Right lobe of liver (tissue), 6 donors: ENCODE data around the gene ATP11B. TPM values are rescaled to one million over a fixed set of nuclear protein-coding genes. Genes with fewer than 3 reads are reported as not detected.
"Not testable (repeated sequence)": the region's sequence is repeated elsewhere in the genome, so short reads cannot be mapped to it uniquely, and the experiment has no call there.

Source experiments
- ATAC-seq, 4 donors: fragments of 200-7000 bp; cut with Tn5 transposase; one replicate each; pipeline ENCODE4 v1.9.1; 2020; ENCODE audit warnings: mild to moderate bottlenecking in 4 of 4, moderate library complexity in 4 of 4
- DNase-seq, 3 donors: peaks; one replicate each; pipeline ENCODE4 v3.0.0-alpha.2; 2020
- H3K27ac ChIP-seq, 3 donors: fragments of 200-600 bp; one replicate each; pipeline ENCODE4 v1.8.0; 2022
- H3K27me3 ChIP-seq, 2 donors: fragments of 200-600 bp; one replicate each; pipeline ENCODE4 v1.8.0; 2022
- H3K36me3 ChIP-seq, 4 donors: fragments of 200-600 bp; sonication (generic) in 1 of 4; one replicate each; pipeline versions ENCODE4 v1.5.1 to v1.8.0; 2017 to 2022; ENCODE audit warnings: control low read depth in 1 of 4
- H3K4me1 ChIP-seq, 4 donors: fragments of 200-600 bp; sonication (generic) in 1 of 4; one replicate each; pipeline versions ENCODE4 v1.5.1 to v1.8.0; 2017 to 2022; ENCODE audit warnings: control low read depth in 1 of 4
- H3K4me3 ChIP-seq, 3 donors: fragments of 200-600 bp; one replicate each; pipeline ENCODE4 v1.8.0; 2022
- H3K9me3 ChIP-seq, 4 donors: fragments of 200-600 bp; sonication (generic) in 1 of 4; one replicate each; pipeline versions ENCODE4 v1.5.1 to v1.8.0; 2017 to 2022; ENCODE audit warnings: control low read depth in 1 of 4
- CTCF ChIP-seq, 4 donors: fragments of 200-600 bp in 3 of 4; fragments of 450-650 bp in 1 of 4; IDR thresholded peaks; one replicate each; pipeline versions ENCODE4 v1.5.1 to v1.8.0; 2016 to 2022; ENCODE audit warnings: antibody characterized with exemption in 4 of 4, mild to moderate bottlenecking in 2 of 4
- POLR2A ChIP-seq: fragments of 450-650 bp; IDR thresholded peaks from one replicate; pipeline ENCODE4 v1.6.1; 2017; ENCODE audit warnings: antibody characterized with exemption, mild to moderate bottlenecking
- WGBS: methylation state at CpG from one replicate; pipeline ENCODE4 v1.1.6; 2018; ENCODE audit warnings: low coverage, low lambda C conversion rate; ENCODE audit not compliant: insufficient coverage; ENCODE audit errors: missing lambda C conversion rate; 5-methylcytosine and 5-hydroxymethylcytosine counted together
- intact Hi-C, 2 donors: fragments of 100-400 bp; cut with DNase I; formaldehyde crosslinking; loops; one replicate each; pipeline versions ENCODE4 v1.11.2 to v1.14.1; 2022
- total RNA-seq, 6 experiments: library from RNA; depleted of rRNA in 2 of 6; stranded (reverse); fragments of >200 nt in 2 of 6; fragmentation: NEBNext Ultra II Directional in 3 of 6; extraction: Animal tissue kit (Norgen Biotek cat#: 25700) in 3 of 6; gene quantifications; one replicate each; pipeline versions ENCODE4 v1.1.0 to v1.2.4, GENCODE V29; 2016 to 2023
- donor health status: DM: no; HTN: yes; CAD: no.
- donor health status: DM: no; HTN: no; CAD: no.
- donor health status: DM: no; HTN: no; CAD: no.
- donor health status: DM: no; HTN: yes; CAD: no.
- donor health status: DM: no; HTN: yes; CAD: no.

Gene ATP11B
- total RNA-seq, 6 experiments from 2014 or later, result 25.1 to 36.3 (median 27.8) TPM

GRCh38 chr3:182855076-182855475 is 61.8 kb downstream of the ATP11B start:
- H3K27ac ChIP-seq, result no peak overlapping the region
- no peak for ATAC-seq
- no peak for DNase-seq
- intact Hi-C loops, result no loop called here
- TF ChIP-seq POLR2A (no peak), CTCF (IDR thresholded peaks at IDR 0.05) (no peak)
- H3K4me1 ChIP-seq, result no peaks in the 10 kb centered on the region
- no peaks in the 10 kb centered on the region for H3K9me3 ChIP-seq
- H3K36me3 ChIP-seq, result peaks cover 0 to 17% (median 1%) of the 10 kb centered on the region in 4 donors
- no peaks in the 10 kb centered on the region for H3K27me3 ChIP-seq
- H3K4me3 ChIP-seq, result no peak overlapping the region

- no peaks in the 10 kb centered on the region for H3K9me3 ChIP-seq
- ATAC-seq (no peak), DNase-seq (no peak)
- no peak overlapping the region for H3K27ac ChIP-seq
- H3K36me3 ChIP-seq, result peaks cover 0 to 12% (median 0%) of the 10 kb centered on the region in 4 donors
- no peak overlapping the region for H3K4me3 ChIP-seq
- H3K27me3 ChIP-seq, result no peaks in the 10 kb centered on the region
- WGBS, result 100% methylated on average over 1 of the region's 1 CpG
- no peak for TF ChIP-seq POLR2A
- no peak for TF ChIP-seq CTCF (IDR thresholded peaks at IDR 0.05)
- H3K4me1 ChIP-seq, result no peaks in the 10 kb centered on the region
- intact Hi-C loops, result no loop called here
These were observed 68.0 kb downstream of the ATP11B start for GRCh38 chr3:182861348-182861747.

GRCh38 chr3:182862159-182862860 is 69.0 kb downstream of the ATP11B start:
- no peak overlapping the region for H3K27ac ChIP-seq
- no peak for ATAC-seq
- no peaks in the 10 kb centered on the region for H3K4me1 ChIP-seq
- TF ChIP-seq CTCF (IDR thresholded peaks at IDR 0.05) (no peak), POLR2A (no peak)
- peaks cover 0 to 12% (median 0%) of the 10 kb centered on the region in 4 donors for H3K36me3 ChIP-seq
- no peaks in the 10 kb centered on the region for H3K27me3 ChIP-seq
- no peak overlapping the region for H3K4me3 ChIP-seq
- intact Hi-C loops, result no loop called here
- DNase-seq, result no peak
- no peaks in the 10 kb centered on the region for H3K9me3 ChIP-seq
- 100% methylated on average over 1 of the region's 3 CpGs for WGBS

DNA sequence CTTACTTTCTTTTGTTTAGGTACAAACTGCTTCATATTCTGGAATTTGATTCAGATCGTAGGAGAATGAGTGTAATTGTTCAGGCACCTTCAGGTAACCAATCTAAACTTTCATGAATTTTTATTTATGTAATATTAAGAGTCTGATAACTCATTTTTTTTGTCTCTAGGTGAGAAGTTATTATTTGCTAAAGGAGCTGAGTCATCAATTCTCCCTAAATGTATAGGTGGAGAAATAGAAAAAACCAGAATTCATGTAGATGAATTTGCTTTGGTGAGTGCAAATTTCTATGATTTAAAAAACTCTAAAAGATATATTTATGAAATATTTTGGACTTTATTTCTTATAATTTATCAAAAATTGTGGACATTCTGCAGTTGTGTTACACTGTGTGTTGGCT is 75.8 kb downstream of the ATP11B start:
- no peaks in the 10 kb centered on the region for H3K27me3 ChIP-seq
- no peak overlapping the region for H3K27ac ChIP-seq
- H3K4me1 ChIP-seq, result no peaks in the 10 kb centered on the region
- H3K4me3 ChIP-seq, result no peak overlapping the region
- TF ChIP-seq CTCF (IDR thresholded peaks at IDR 0.05) (no peak), POLR2A (no peak)
- no peak for ATAC-seq
- peaks cover 0 to 38% (median 4%) of the 10 kb centered on the region in 4 donors for H3K36me3 ChIP-seq
- no peaks in the 10 kb centered on the region for H3K9me3 ChIP-seq
- no peak for DNase-seq
- WGBS, result 94% methylated on average over 1 of the region's 1 CpG
- intact Hi-C loops, result no loop called here

DNA sequence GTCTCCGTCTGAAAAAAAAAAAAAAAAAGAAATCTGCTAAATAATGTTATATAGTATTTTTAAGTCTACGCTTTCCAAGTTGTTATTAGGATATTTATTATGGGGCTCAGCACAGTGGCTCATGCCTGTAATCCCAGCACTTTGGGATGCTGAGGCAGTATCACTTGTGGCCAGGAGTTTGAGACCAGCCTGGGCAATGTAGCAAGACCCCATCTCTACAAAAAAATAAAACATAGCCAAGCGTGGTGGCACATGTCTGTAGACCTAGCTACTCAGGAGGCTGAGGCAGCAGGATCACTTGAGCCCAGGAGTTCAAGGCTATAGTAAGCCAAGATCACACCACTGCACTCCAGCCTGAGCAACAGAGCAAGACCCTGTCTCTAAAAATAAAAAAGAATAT is 77.6 kb downstream of the ATP11B start:
- DNase-seq, H3K27ac ChIP-seq, H3K4me1 ChIP-seq, H3K27me3 ChIP-seq, H3K4me3 ChIP-seq, H3K9me3 ChIP-seq, intact Hi-C loops, ATAC-seq: not testable (repeated sequence)
- 89% methylated on average over 2 of the region's 3 CpGs for WGBS
- H3K36me3 ChIP-seq, result peaks cover 0 to 50% (median 8%) of the 10 kb centered on the region in 4 donors
